Activated CD4-positive, alpha-beta T cell treated with anti-CD3 and anti-CD28 coated beads, Interleukin-10, Interleukin-2, amounts not matched to agents 100 ng/mL and 50 ng/mL, durations not matched to agents 16 hours and 8 hours (primary cell): ENCODE results near the gene TRIM33.

ENCODE experiments used
- DNase-seq: peaks from one replicate; pipeline ENCODE4 v3.0.0-alpha.2; 2020

The TRIM33 gene

DNA sequence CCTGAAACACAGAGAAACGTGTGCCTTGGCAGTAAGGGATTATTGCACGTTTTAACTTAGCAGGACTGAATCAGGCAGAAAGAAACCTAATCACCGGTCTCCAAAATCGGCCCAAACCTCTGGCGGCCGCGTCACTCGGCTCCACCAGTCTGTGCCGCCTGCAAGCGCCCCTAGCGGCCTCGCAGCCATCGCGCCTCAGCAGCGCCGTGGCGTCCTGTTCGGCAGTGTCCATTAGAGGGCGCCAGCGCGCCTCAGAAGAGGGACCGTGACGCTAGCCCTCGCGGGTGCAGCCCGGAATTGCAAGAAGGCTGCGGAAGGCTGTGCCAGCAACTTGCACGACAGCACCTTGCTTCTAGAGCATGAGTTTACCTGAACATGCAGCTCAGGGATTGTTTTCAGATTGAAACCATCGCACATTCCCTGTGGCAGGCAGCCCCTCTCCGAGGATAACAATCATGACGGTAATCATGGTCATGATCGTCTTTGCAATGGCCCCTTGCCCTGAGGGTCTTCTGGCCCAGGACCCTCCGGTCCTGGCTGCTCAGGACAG lies 164.4 kb downstream of the TRIM33 start:
- peak; percentile 96 for DNase-seq

- DNase-seq: no peak
Measured at GRCh38 chr1:114345930-114346479, 165.0 kb downstream of the TRIM33 start.

- no peak for DNase-seq
Measured at GRCh38 chr1:114344656-114345055, 166.3 kb downstream of the TRIM33 start.
